Activated CD4-positive, alpha-beta T cell treated with anti-CD3 and anti-CD28 coated beads, Interleukin-2, amount 50 U/mL, for 4 hours (primary cell): Measurements from ENCODE around the gene SLC29A1.

Source experiments
- DNase-seq, 2 experiments: peaks; one replicate each; pipeline ENCODE4 v3.0.0-alpha.2; 2020

Gene SLC29A1

DNA sequence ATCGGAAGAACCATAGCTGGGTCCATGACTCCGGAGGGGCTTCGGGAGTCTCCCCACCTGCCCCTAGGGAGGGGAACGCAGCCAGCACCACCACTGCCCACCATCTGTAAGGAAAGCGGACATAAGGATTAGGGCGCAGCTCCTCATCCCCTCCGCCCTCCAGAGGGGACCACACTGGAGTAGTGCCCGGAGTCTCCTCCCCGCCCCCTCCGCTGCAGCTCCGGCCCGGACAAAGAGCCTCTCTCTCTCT is 33.3 kb downstream of the SLC29A1 start:
- no peak for DNase-seq

GRCh38 chr6:44257025-44257752 is 33.8 kb downstream of the SLC29A1 start, which contains the start of gene SLC35B2:
Gene SLC35B2, minus strand, starts transcription at chr6:44257528. Its CDS starts 118 bp downstream, at chr6:44257410.
- DNase-seq = peak; percentile 41 to 54

GRCh38 chr6:44257753-44258324 is 34.4 kb downstream of the SLC29A1 start:
- no peak for DNase-seq

DNA sequence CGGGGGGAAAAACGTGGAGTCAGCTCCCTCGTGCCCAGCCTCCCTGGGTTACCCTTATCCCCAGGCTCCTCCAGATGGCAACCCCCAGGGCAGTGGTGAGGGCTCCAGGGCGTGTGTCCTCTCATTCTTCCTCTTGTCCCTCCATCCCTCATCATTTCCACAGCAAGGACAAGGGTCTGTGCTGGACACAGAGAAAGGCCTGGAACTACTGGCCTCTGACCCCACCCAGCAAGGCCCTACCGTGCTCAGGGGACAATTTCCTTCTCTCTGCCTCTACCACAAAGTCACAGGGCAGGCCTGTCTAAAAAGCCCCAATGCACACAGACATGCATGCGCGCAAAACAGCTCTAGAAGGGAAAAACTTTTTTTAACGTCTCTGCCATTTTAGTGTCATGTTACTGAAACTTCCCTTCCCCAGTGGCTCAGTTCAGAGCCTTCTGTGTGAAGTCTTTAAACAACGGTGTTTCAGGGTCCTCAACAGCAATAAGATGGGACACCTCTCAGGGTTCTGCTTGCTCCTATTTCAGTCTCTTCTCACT is 35.0 kb downstream of the SLC29A1 start:
- no peak for DNase-seq

GRCh38 chr6:44258921-44259320 is 35.5 kb downstream of the SLC29A1 start:
- no peak for DNase-seq

DNA sequence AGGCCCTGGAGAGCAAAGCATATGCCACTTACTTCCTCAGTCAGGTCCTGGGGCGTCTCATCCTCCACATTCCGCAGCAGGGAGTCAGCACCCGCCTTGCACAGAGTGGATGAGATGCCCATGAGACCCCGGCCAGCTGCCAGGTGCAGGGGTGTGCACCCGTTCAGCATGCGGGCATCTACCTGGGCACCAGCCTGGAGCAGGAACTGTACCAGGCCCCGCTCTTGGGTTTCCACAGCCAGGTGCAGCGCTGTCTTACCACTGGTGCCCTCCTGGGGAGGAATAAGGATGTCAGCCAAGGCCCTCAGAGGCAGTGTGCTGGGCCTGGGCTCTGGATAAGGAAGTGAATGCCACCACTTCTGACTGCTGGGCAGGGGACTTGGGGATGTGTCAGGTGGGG is 36.6 kb downstream of the SLC29A1 start:
- DNase-seq = no peak

DNA sequence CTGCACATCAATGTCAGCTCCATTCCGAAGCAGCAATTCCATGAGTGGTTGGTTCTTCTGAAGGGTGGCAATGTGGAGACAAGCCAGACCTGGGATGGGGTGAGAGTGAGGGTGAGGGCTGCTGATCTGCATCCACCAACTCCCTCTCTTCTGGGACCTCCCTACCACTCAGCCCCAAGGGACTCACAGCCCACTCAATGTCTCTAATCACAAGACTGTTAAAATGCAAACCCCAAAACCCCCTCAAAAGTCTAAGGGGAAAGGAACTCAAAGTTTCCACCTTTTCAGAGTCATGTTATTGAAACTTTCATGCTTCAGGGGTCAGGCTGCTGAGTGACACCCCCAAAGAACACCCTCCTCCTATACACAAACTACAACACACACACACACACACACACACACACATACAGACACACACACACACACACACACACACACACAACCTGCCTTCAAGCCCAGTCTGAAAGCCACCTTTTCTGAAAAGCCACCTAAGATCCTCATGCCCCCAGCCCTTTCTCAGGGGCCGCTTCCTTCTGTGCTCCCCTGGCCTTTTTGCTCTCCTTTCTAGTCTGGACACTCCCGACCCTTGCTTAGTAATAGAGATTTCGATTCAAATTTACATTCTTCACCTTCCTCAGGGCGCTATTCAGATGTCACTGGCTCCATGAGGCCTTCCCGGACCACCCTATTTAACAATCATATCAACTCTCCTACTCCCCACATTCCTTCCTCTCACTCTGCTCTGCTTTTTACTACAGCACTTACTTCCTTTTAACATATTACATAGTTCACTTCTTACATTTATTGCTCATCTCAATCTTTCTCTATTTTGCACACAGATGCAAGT is 37.3 kb downstream of the SLC29A1 start:
- DNase-seq = no peak

- DNase-seq = no peak
Observed at GRCh38 chr6:44261581-44261980, 38.2 kb downstream of the SLC29A1 start.

DNA sequence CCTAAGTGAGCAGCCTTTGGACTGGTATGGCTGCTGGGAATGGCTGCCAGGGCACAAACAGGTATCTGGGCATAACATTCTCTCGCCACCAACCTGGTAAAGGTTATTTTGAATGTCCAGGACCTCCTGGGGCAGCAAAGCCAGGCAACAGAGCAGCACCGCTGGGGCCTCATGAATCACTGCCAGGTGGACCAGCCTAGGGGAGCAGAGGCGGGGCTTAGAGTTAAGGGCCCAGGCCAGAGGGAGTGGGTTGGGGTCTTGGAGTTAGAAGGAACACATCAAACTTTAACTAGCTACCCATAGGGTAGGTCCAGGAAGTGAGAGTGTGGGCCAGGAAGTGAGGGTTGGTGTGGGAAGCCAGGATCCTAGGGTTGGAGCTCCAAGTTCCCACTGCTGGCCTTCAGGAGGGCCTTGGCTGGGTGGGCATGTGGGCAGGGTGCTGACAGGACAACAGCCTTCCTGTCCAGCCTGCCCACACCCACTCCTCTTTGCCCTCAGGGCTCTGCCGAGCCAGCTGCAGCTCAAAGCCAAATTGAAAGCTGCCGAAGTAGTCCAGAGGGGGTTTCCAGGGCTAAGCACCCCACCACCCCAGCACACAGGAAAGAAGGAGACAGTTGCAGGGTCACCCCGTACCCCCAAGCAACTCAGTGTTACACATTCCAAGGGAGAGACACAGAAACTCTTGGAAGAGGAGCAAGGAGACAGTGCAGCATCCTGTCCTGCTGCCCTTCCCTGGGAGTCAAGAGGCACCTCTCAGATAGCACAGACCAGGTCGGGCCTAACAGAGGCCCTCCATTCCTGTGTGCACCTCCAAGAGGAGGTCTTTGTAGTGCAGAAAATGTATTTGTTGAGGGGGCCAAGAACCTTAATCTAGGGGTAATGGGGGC is 39.3 kb downstream of the SLC29A1 start:
- no peak for DNase-seq

- peak in 1 of 2 experiments; percentile 12 for DNase-seq
Observed at GRCh38 chr6:44263354-44264100, 40.1 kb downstream of the SLC29A1 start.

DNA sequence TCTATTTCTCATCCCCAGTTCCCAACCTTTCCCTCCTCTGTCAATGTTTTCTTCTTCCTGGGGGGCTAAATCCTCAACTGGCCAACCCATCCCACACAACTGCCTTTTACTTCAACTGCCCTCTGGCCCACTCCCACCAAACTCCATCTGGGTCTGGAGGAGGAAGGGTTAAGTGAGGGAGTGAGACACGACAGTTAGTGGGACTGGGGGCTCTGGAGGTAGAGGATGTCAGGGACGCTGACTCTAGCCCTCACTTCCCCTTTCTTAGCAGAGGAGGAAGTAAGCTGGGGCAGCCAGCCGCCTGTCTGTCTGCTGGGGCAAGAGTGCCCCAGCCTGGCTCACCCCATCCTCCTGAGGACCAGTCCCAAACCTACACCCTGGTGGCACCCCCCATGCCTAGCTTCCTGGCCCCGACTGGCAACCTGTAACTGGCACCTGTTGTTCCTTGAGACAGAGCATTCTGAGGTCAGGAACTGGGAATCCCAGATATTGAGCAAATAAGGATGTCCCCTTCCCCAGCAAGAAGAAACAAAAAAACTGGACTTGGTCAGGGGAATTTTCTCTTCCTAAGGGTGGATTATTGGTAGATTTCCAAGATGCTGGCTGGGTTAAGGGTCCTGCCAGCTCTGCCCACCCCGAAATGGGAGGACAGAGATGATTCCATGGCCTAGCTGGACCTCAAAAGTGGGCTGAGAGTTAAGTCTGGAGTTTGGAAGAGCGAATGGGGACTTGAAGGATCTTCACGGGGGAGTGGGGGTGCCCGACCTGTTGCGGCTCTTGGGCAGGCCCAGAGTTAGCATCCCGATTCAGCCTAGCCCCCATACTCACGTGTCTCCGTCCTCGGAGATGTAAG is 41.0 kb downstream of the SLC29A1 start:
- peak in 1 of 2 experiments; percentile 55 for DNase-seq

DNA sequence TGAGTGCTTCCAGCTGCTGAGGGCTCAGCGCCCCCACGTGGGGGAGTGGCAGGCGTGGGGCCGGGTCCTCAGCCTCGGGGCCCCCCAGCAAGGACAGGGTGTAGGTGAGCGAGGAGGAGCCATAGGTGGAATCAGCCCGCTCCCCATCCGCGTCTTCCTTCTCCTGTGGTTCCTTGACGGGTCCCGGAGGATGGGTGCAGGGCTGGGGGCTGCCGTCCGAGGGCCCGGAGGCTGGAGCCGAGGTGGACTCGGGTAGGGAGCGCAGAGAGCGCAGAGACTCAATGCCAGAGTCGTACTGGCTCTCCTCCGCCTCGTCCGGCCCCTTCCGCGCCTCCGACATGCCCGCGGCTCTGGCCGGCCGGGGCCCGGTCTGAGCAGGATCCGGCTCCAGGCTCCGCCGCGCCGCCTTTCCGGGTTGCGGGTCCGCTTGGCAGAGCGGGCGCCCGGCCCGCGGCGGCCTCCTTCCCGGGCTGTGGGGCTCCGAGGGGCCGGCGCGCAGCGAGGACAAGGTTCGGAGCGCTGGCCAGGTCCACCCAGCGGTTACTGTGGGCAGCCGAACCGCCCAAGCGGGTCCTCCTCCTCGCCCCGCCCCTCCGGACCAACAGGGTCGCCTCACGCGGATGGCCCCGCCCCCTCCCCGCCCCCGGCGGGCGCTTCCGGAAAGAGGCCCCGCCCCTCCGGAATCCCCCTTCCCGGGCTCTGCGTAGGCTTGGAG is 41.8 kb downstream of the SLC29A1 start, which contains the start of gene NFKBIE:
Gene NFKBIE (minus strand): TSS at position 545 of the 715 bp plus-strand sequence. CDS start 205 bp downstream, at position 340.
- DNase-seq = peak; percentile 92 to 94

GRCh38 chr6:44265722-44266233 is 42.4 kb downstream of the SLC29A1 start:
- no peak for DNase-seq

GRCh38 chr6:44266347-44266746 is 43.0 kb downstream of the SLC29A1 start:
- no peak for DNase-seq

- no peak for DNase-seq
Observed at GRCh38 chr6:44267252-44267651, 43.9 kb downstream of the SLC29A1 start.

DNA sequence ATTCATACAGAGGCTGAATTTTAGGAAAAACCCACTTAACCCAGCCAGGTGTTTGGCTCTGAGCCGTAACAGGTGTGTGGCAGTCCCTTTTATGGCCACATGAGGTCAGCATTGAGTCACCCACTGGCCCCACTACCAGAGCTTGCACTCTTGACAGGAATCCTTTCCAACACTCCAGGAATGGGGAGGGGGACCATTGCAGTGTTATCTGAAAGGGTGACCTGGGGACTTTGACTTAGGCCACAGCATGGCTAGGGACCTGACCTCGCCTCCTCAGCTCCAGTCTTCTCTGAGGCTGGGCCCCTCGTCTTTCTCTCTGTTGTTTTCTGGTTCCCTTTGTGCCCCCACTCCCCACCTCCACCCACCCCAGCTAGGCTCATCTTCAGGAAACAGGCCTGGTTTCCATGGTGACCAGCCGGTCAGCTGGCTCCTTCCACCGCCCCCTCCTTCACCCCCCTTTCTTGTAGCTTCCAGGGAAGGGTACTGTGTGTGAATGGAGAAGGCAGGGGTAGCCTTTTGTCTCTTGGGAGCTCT is 44.8 kb downstream of the SLC29A1 start:
- DNase-seq = peak; percentile 54 to 57

DNA sequence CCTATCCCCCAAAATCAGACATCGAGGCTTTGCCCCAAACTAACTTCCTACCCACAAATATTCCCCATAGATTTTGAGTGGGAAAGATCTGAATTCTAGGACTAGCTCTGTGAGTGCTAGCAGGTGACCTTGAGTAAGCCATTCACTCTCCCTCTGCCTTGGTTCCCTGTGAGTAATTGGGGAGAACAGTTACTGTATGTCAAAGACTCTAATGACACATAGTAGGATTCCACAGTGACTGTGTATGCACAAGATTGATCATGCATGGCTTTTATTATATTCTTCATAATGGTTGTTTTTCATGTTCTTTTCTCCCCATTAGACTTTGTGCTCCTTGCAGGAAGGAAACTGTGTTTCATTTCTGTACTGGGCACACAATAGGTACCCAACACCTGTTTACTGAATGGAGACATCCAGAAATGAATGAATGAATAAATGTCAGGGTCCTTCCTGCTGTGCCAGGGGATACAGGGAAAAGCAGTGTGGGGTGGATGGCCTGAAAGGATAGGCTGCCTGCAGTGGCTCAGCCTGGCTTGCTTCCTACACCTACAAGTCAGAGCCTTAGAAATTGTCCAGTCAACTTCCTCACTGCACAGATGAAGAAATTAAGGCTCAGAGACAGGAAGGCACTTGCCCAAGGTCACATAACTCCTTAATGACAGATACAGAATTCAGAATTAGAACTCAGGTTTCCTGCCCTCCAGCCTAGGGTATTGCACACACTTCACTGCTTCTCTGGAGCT is 46.0 kb downstream of the SLC29A1 start:
- DNase-seq = no peak

GRCh38 chr6:44269921-44270525 is 46.6 kb downstream of the SLC29A1 start, which contains the start of gene TMEM151B:
Gene TMEM151B, plus strand, starts transcription at chr6:44270450. Its CDS starts 293 bp downstream, at chr6:44270743.
- DNase-seq = no peak
